ENCODE results near the gene SNRNP48.

Gene SNRNP48

DNA sequence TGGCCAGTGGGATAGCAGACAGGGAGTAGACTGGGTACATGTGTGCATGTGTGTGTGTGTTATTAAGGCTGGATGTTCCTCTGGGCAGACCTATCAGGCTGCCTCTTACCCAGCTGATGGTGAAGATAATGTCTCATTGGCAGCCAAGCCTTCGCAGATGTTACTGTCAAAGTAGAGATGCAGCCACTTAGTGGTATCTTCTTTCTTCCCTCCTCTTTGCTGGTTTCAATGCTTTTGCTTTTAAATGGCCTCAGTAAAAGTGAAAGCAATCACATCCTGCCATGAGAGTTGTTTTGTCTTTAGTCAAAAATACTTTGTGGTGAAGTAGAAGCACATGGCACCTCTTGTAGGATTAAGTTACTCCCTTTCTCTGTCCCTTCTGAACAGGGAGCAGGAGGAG is 57.5 kb downstream of the SNRNP48 start:
- DNase-seq = no peak

DNA sequence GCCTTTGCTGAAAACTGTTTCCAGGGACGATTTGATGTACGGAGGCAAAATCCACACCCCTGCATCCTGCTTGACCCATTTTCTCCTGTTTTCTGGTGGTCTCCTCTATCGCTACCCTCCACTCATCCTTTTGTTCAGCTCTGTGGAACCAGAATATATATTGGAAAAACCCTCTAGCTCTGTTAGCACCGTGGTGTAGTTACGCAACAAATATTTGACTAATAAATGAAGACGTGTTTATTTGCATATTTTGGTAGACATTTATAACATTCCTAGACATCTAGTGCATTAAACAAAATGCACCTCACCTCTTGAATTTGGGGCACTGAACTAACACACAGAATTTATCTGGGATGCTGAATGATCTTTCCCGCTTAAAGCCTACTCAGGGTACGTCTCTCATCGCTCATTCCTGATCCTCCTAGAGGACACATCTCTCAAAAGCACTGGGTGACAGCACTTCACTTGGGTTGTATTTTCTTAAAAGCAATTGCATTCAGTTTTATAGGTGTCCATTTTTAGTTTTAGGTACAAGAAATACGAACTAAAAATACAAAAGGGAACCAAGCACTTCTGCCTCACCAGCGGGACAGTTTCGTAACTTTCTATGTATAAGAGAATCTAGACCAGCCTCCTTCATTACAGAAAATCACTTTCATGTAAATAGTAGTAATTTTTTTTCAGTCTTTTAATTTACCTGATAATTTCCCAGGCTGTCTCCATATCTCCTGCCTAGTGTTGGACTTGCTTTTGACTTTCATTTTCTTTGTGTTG is 59.2 kb downstream of the SNRNP48 start:
- no peak for DNase-seq

GRCh38 chr6:7650878-7651277 is 60.9 kb downstream of the SNRNP48 start:
- no peak for DNase-seq

- DNase-seq = no peak
Measured at GRCh38 chr6:7652957-7653356, 63.0 kb downstream of the SNRNP48 start.

DNA sequence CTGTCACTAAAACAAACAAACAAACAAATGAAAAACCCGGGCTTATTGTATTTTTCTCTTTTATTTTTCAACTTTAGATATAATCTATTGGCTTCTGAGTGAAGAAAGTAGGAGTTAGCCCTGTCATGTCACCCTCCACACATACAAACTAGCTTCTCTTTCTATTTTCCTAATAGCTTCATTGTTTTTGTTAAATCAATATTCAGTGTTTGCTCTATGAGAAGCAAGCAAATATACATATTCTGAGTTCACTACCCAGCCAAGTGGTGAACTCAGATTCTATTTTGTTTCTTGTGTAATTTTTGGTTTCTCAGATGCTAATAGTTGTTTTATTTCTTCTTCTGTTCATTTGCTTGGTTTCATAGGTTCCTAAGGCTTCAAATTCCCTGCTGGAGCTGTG is 66.4 kb downstream of the SNRNP48 start:
- DNase-seq = no peak

DNA sequence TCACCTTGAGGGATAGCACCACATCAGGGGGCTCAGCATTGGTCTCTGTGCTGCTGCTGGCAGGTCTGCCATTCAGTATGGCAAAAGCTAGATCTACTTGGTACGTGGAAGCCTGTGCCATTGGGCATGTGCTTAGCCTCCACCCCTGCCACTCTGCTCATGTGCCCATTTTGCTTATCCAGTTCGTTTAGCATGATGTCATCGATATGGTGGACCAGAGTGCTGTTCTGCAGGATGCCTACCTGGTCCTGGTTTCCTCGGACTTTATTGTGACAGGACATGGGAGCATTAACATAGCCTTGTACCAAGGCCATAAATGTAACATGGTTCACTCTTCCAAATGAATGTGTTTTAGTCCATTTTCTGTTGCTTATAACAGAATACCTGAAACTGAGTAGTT is 68.5 kb downstream of the SNRNP48 start:
- DNase-seq = no peak

DNA sequence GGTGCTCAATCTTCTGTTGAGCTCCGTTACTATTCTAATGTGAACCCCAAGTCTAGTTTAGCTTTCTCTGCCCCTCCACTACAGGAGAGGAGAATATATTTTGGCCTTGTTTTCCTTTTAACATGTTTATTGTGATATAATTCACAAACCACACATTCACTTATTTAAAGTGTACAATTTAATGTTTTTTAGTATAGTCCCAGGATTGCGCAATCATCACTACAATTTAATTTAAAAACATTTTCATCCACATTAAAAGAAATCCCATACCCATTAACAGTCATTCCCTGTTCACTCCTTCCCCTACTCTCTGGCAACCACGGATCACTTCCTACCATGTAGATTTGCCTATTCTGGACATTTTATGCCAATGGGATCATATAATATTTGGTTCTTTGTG is 71.4 kb downstream of the SNRNP48 start:
- no peak for DNase-seq
